A549 (cell line): ENCODE measurements around the gene ISCA2. TPM values are rescaled to one million over a fixed set of nuclear protein-coding genes. Genes with fewer than 3 reads are reported as not detected.

Source experiments
- ATAC-seq, 2 experiments: fragments of 200-7000 bp in 1 of 2; fragments of >200 bp in 1 of 2; cut with Nextera tagmentation in 1 of 2; cut with Tn5 transposase in 1 of 2; 3 replicates each; pipeline versions ENCODE4 v1.8.0 to v1.9.1; 2018 to 2020; ENCODE audit warnings: mild to moderate bottlenecking in 1 of 2, moderate library complexity in 1 of 2
- CTCF ChIA-PET: fragments of 300-600 bp; sonication (Branson Sonifier 250); formaldehyde crosslinking; extraction: SDS; loops from one replicate; lab custom pipeline; 2021; ENCODE audit warnings: antibody characterized with exemption, inconsistent platforms; lab: Yijun Ruan, JAX
- POLR2A ChIA-PET: fragments of 350-600 bp; formaldehyde crosslinking; extraction: SDS; loops from one replicate; lab custom pipeline; 2021; ENCODE audit warnings: antibody characterized with exemption, inconsistent platforms; lab: Yijun Ruan, JAX
- DNase-seq, 2 experiments: peaks; one replicate each; pipeline versions ENCODE4 v3.0.0 to v3.0.0-alpha.2; 2011 to 2016; ENCODE audit warnings: low read depth in 1 of 2, low spot score in 1 of 2
- FAIRE-seq: peaks from 2 replicates; lab custom pipeline; 2011; peaks lifted over from hg19 to GRCh38; lab: Jason Lieb, UNC
- H3K27ac ChIP-seq, 2 experiments: fragments of >200 bp; sonication (Bioruptor Twin); formaldehyde crosslinking; 3 replicates each; pipeline ENCODE4 v1.5.1; 2016 to 2017
- H3K4me1 ChIP-seq: fragments of >200 bp; sonication (Bioruptor Twin); formaldehyde crosslinking; 3 replicates; pipeline ENCODE4 v1.6.1; 2016
- H3K4me2 ChIP-seq: fragments of >200 bp; sonication (Bioruptor Twin); formaldehyde crosslinking; 3 replicates; pipeline ENCODE4 v1.6.1; 2016
- H3K4me3 ChIP-seq: fragments of >200 bp; sonication (Bioruptor Twin); formaldehyde crosslinking; 3 replicates; pipeline ENCODE4 v1.5.1; 2016
- H3K9me3 ChIP-seq: fragments of >200 bp; sonication (Bioruptor Twin); formaldehyde crosslinking; 3 replicates; pipeline ENCODE4 v1.6.1; 2016
- BHLHE40 ChIP-seq: IDR thresholded peaks from 2 replicates; pipeline ENCODE4 v1.6.1; 2012; ENCODE audit warnings: low read depth, low read length, inconsistent platforms
- CHD2 ChIP-seq: fragments of 150-350 bp; IDR thresholded peaks from 2 replicates; pipeline ENCODE4 v1.6.1; 2014; ENCODE audit warnings: low read length; ENCODE audit not compliant: partially characterized antibody
- EHF ChIP-seq: fragments of 250-450 bp; sonication (Bioruptor Pico); IDR thresholded peaks from 2 replicates; pipeline ENCODE4 v1.5.0; 2020; ENCODE audit warnings: mild to moderate bottlenecking
- EHMT2 ChIP-seq: fragments of 200-600 bp; sonication (generic); IDR thresholded peaks from 2 replicates; pipeline ENCODE4 v1.6.1; 2016; ENCODE audit warnings: antibody characterized with exemption, low read depth, mild to moderate bottlenecking, moderate library complexity
- HEYL ChIP-seq: fragments of 250-450 bp; sonication (Bioruptor Pico); IDR thresholded peaks from 2 replicates; pipeline ENCODE4 v1.8.0; 2021; ENCODE audit warnings: mild to moderate bottlenecking, moderate library complexity
- HOXB13 ChIP-seq: fragments of 250-450 bp; sonication (Bioruptor Pico); IDR thresholded peaks from 2 replicates; pipeline ENCODE4 v1.5.0; 2020; ENCODE audit warnings: low read depth, mild to moderate bottlenecking, moderate library complexity
- KDM1A ChIP-seq: fragments of 200-600 bp; sonication (generic); IDR thresholded peaks from 2 replicates; pipeline ENCODE4 v1.6.1; 2016; ENCODE audit warnings: low read depth, mild to moderate bottlenecking
- KDM5A ChIP-seq: fragments of 200-600 bp; sonication (generic); IDR thresholded peaks from 2 replicates; pipeline ENCODE4 v1.6.1; 2016; ENCODE audit warnings: antibody characterized with exemption, mild to moderate bottlenecking
- MAFK ChIP-seq: fragments of 450-650 bp; IDR thresholded peaks from 2 replicates; pipeline ENCODE4 v1.6.1; 2014; ENCODE audit not compliant: partially characterized antibody
- MAZ ChIP-seq: fragments of 150-350 bp; IDR thresholded peaks from 2 replicates; pipeline ENCODE4 v1.6.1; 2014; ENCODE audit warnings: antibody characterized with exemption, low read depth, low read length, borderline replicate concordance
- MYC ChIP-seq: IDR thresholded peaks from 2 replicates; pipeline ENCODE4 v1.6.1; 2012; ENCODE audit warnings: mild to moderate bottlenecking, inconsistent platforms, low read length, improper control_type of control experiment, borderline replicate concordance
- POLR2A ChIP-seq: IDR thresholded peaks from 2 replicates; pipeline ENCODE4 v1.6.1; 2012; ENCODE audit warnings: mild to moderate bottlenecking, low read length
- POLR2AphosphoS2 ChIP-seq: conservative IDR thresholded peaks from 2 replicates; pipeline ENCODE4 v1.6.1; 2012; ENCODE audit warnings: low read length, improper control_type of control experiment, inconsistent platforms
- RAD21 ChIP-seq, 2 experiments: fragments of >200 bp in 1 of 2; sonication (Bioruptor Twin) in 1 of 2; formaldehyde crosslinking in 1 of 2; IDR thresholded peaks in 1 of 2; conservative IDR thresholded peaks in 1 of 2; 2 replicates in 1 of 2; 3 replicates in 1 of 2; pipeline ENCODE4 v1.6.1; 2012 to 2018; ENCODE audit warnings: inconsistent platforms in 1 of 2
- RARB ChIP-seq: fragments of 250-450 bp; sonication (Bioruptor Pico); IDR thresholded peaks from 2 replicates; pipeline ENCODE4 v1.8.0; 2021; ENCODE audit warnings: mild to moderate bottlenecking, moderate library complexity
- WGBS: methylation state at CpG from one replicate; pipeline ENCODE4 v1.1.6; 2017; ENCODE audit errors: missing lambda C conversion rate; 5-methylcytosine and 5-hydroxymethylcytosine counted together
- polyA plus RNA-seq, 4 experiments: library from polyadenylated mRNA; depleted of rRNA in 3 of 4; stranded (reverse); fragments of >200 nt; fragmentation: RNase III in 1 of 4; extraction: RNeasy Plus Mini Kit Qiagen cat#74134 plus additional on column Dnase treatment in 1 of 4; gene quantifications; 2 replicates in 3 of 4; 3 replicates in 1 of 4; pipeline ENCODE4 v1.2.3, GENCODE V29; 2011 to 2017

The ISCA2 gene
- polyA plus RNA-seq, 2 of the 4 experiments (the other 2 are of a cell fraction): 48.8 to 49.3 TPM

DNA sequence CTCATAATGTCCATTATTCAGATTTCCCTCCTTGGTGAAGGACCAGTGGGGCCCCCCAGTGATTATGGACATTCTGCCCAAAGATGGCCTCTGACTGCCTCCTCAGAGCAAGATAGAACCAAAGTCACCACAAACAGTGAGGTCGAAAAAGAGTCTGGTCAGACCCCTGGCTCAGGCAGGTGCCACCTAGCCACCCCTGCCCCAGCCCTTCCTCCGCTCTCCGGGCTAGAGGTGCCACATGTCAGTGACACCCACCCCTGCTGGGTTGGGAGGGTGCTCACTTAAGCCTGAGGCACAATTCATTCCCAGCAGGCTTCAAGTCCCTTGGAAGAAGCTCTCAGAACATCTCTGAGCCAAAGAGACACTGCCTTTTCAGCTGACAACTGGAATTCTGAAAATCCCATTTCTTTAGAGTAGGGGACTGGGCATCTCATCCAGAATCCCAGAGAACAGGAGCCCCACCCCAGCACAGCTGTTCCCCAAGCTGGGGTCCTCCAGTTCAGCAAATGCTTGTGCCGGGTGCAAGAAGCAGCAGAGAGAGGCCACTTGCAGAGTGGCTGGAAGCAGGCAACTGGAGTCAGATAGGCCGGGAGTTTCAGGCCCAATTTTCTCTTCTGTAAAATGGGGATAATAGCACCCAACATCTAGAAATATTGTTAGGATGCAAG is 50.3 kb downstream of the ISCA2 start (continued):
- TF ChIP-seq MAFK (no peak), EHMT2 (no peak), POLR2AphosphoS2 (no peak), POLR2A (no peak), CHD2 (no peak)
- TF ChIP-seq, all 56 proteins: peak for 0

DNA sequence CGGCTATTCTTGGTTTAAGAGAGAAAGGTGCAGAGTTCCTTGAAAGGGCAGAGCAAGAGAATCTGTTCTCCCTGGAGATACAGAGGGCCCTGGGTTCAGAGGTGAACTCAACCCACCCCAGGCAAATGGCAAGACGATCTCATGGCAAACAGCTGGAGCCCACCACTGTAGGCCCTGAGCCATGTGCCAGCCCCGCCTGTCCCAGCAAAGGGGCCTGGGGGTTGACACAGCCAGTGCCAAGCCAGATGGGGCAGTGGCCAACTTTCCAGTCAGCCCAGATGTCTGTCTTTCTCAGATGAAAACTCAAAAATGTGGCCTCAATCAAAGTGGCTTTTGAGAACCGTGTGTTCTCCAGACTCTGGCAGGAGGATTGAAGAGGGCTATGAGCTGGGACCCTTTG is 51.8 kb downstream of the ISCA2 start:
- CTCF ChIA-PET: interaction anchor here (2.1 kb wide), 1 partner anchor 44 kb away, joined by 8 read pairs; no protein-coding TSS in a partner anchor
- WGBS: 75% methylated on average over 4 of the region's 4 CpGs
- FAIRE-seq: no peak

DNA sequence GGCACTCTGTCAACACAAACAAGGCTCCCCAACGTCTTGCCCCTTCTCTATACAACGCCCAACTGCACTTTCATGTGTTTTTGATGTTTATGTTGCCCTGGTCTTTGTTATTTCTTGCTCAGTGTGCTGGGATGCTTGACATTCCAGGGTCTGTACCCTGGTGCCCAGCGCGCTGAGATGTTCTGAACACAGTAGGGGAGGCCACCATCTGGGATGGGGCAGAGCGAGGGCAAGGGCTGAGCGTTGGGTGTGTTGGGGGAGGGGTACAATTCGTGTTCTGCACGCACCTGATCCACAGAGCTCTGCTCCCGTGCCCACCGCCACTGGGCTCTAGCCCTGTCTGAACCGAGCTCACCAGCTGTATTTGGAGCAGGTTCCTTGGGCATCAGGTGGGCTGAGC is 52.9 kb downstream of the ISCA2 start:
- ATAC-seq (no peak), FAIRE-seq (no peak), DNase-seq (no peak)
- ChIA-PET CTCF (interaction anchor here (1.2 to 1.7 kb wide), 4 partner anchors 47 to 66 kb away, joined by 3 to 4 read pairs (median 4); partner anchors contain the start of gene LTBP2), POLR2A (no interaction called here)
- Histone ChIP-seq H3K9me3 (no peaks in the 10 kb centered on the region), H3K4me3 (no peak overlapping the region), H3K27ac (no peak overlapping the region), H3K4me1 (peaks cover 6% of the 10 kb centered on the region; the same call in 2 of the 3 replicates), H3K4me2 (no peak overlapping the region)
- TF ChIP-seq MYC: no peak
- no peak for TF ChIP-seq BHLHE40
- TF ChIP-seq MAZ: no peak
- TF ChIP-seq RAD21 (conservative IDR thresholded peaks at IDR 0.05 in 1 of 2, IDR thresholded peaks at IDR 0.05 in 1 of 2): no peak
- TF ChIP-seq HEYL (CRISPR knock-in tag): no peak
- TF ChIP-seq HOXB13: no peak
- no peak for TF ChIP-seq KDM1A
- WGBS: 43% methylated on average over 7 of the region's 11 CpGs

More for the DNA sequence above, 51.8 kb downstream of the ISCA2 start:
- POLR2A ChIA-PET: no interaction called here
- H3K4me3 ChIP-seq: no peak overlapping the region
- ATAC-seq (no peak), DNase-seq (no peak)
- TF ChIP-seq EHF (CRISPR knock-in tag) (no peak), KDM5A (no peak), RARB (CRISPR knock-in tag) (no peak)
- H3K27ac ChIP-seq: no peak overlapping the region
- H3K4me2 ChIP-seq: no peak overlapping the region
- no peaks in the 10 kb centered on the region for H3K9me3 ChIP-seq
- H3K4me1 ChIP-seq: peaks cover 6% of the 10 kb centered on the region; the same call in 2 of the 3 replicates

Other genes with a start within 250 kb of the ISCA2 start
- 13.9 and 22.7 TPM in 2 replicates for gene ABCD4, start 190.8 kb upstream of the ISCA2 start, polyA plus RNA-seq (2011; rRNA removed)
- gene ABCD4, start 190.8 kb upstream of the ISCA2 start, polyA plus RNA-seq (2017; fragmentation: RNase III; extraction: RNeasy Plus Mini Kit Qiagen cat#74134 plus additional on column Dnase treatment): 31.2 to 36.6 TPM (median 35.8 TPM) in 3 replicates
- not detected in 2 replicates for gene VRTN, start 145.3 kb upstream of the ISCA2 start, polyA plus RNA-seq (2011; rRNA removed)
- not detected in 3 replicates for gene VRTN, start 145.3 kb upstream of the ISCA2 start, polyA plus RNA-seq (2017; fragmentation: RNase III; extraction: RNeasy Plus Mini Kit Qiagen cat#74134 plus additional on column Dnase treatment)
- gene SYNDIG1L, start 67.6 kb upstream of the ISCA2 start, polyA plus RNA-seq (2011; rRNA removed): not detected in 2 replicates
- gene SYNDIG1L, start 67.6 kb upstream of the ISCA2 start, polyA plus RNA-seq (2017; fragmentation: RNase III; extraction: RNeasy Plus Mini Kit Qiagen cat#74134 plus additional on column Dnase treatment): not detected in 3 replicates
- gene NPC2, start 460 bp upstream of the ISCA2 start, polyA plus RNA-seq (2011; rRNA removed): 97.7 and 124 TPM in 2 replicates
- gene NPC2, start 460 bp upstream of the ISCA2 start, polyA plus RNA-seq (2017; fragmentation: RNase III; extraction: RNeasy Plus Mini Kit Qiagen cat#74134 plus additional on column Dnase treatment): 345 to 465 TPM (median 457 TPM) in 3 replicates
- gene LTBP2, start 118.5 kb downstream of the ISCA2 start, polyA plus RNA-seq (2011; rRNA removed): 4.9 and 6.3 TPM in 2 replicates
- gene LTBP2, start 118.5 kb downstream of the ISCA2 start, polyA plus RNA-seq (2017; fragmentation: RNase III; extraction: RNeasy Plus Mini Kit Qiagen cat#74134 plus additional on column Dnase treatment): 9.9 to 17.1 TPM (median 14.4 TPM) in 3 replicates
- 48.6 and 59.5 TPM in 2 replicates for gene AREL1, start 219.3 kb downstream of the ISCA2 start, polyA plus RNA-seq (2011; rRNA removed)
- gene AREL1, start 219.3 kb downstream of the ISCA2 start, polyA plus RNA-seq (2017; fragmentation: RNase III; extraction: RNeasy Plus Mini Kit Qiagen cat#74134 plus additional on column Dnase treatment): 26.4 to 27.5 TPM (median 26.5 TPM) in 3 replicates
- gene FCF1, start 219.4 kb downstream of the ISCA2 start, polyA plus RNA-seq (2011; rRNA removed): 96.1 and 97.2 TPM in 2 replicates
- 80.1 to 93.7 TPM (median 86.3 TPM) in 3 replicates for gene FCF1, start 219.4 kb downstream of the ISCA2 start, polyA plus RNA-seq (2017; fragmentation: RNase III; extraction: RNeasy Plus Mini Kit Qiagen cat#74134 plus additional on column Dnase treatment)